Body of pancreas (tissue), 4 donors: ENCODE data around the gene TEAD1.

ENCODE experiments used
- CTCF ChIP-seq, 7 experiments: fragments of 450-650 bp in 4 of 7; fragments of 200-600 bp in 3 of 7; sonication (generic) in 3 of 7; IDR thresholded peaks; one replicate each; pipeline ENCODE4 v1.5.1; 2016 to 2019; ENCODE audit warnings: antibody characterized with exemption in 7 of 7
- POLR2A ChIP-seq, 3 donors: fragments of 450-650 bp; IDR thresholded peaks; one replicate each; pipeline ENCODE4 v1.6.1; 2016; ENCODE audit warnings: antibody characterized with exemption in 3 of 3, mild to moderate bottlenecking in 2 of 3

- TF ChIP-seq CTCF (IDR thresholded peaks at IDR 0.05), result no peak
- TF ChIP-seq POLR2A (IDR thresholded peaks at IDR 0.05), result no peak
These were observed 13.5 kb downstream of the TEAD1 start for GRCh38 chr11:12687740-12688139.
